Activated naive CD8-positive, alpha-beta T cell treated with anti-CD3 and anti-CD28 coated beads, Interleukin-2, amount 10 ng/mL, durations not matched to agents 7 days and 5 days (primary cell): Measurements from ENCODE around the gene SPATA6L. TPM values are rescaled to one million over a fixed set of nuclear protein-coding genes. Genes with fewer than 3 reads are reported as not detected.

Source experiments
- ATAC-seq: fragments of 150-1000 bp; cut with Tn5 transposase; one replicate; pipeline ENCODE4 v1.10.0; 2021; ENCODE audit warnings: low read depth, moderate library complexity
- POLR2A ChIA-PET: fragments of 350-600 bp; sonication (Branson Sonifier 250); formaldehyde crosslinking; loops from one replicate; lab custom pipeline; 2021; ENCODE audit warnings: antibody characterized with exemption; lab: Charles Lee
- DNase-seq: peaks from one replicate; pipeline ENCODE4 v3.0.0; 2021
- H3K27ac Mint-ChIP-seq: one replicate; pipeline ENCODE4 v1.8.0; 2022; ENCODE audit warnings: mild to moderate bottlenecking, mixed read lengths
- H3K27me3 Mint-ChIP-seq: one replicate; pipeline ENCODE4 v1.8.0; 2022; ENCODE audit warnings: mild to moderate bottlenecking, moderate library complexity, mixed read lengths
- H3K36me3 Mint-ChIP-seq: one replicate; pipeline ENCODE4 v1.8.0; 2021; ENCODE audit warnings: mild to moderate bottlenecking, mixed read lengths
- H3K4me1 Mint-ChIP-seq: one replicate; pipeline ENCODE4 v1.8.0; 2021; ENCODE audit warnings: mixed read lengths
- H3K4me3 Mint-ChIP-seq: one replicate; pipeline ENCODE4 v1.8.0; 2022; ENCODE audit warnings: mild to moderate bottlenecking, moderate library complexity, mixed read lengths
- H3K9me3 Mint-ChIP-seq: one replicate; pipeline ENCODE4 v1.8.0; 2021; ENCODE audit warnings: mixed read lengths
- total RNA-seq, 2 experiments: library from RNA; stranded (reverse); gene quantifications; one replicate each; pipeline ENCODE4 v1.2.3, GENCODE V29; 2021

The SPATA6L gene
- 1 to 10 TPM in 1 of 2 experiments, under 1 TPM in 1; 0.72 to 1.0 TPM for total RNA-seq

GRCh38 chr9:4666042-4666699 is at the start of gene SPATA6L:
SPATA6L (minus strand) TSS chr9:4666480; CDS start chr9:4666250, 230 bp downstream.
- POLR2A ChIA-PET: interaction anchor here (1.0 to 1.7 kb wide), 3 partner anchors 11 to 75 kb away, joined by 3 to 10 read pairs (median 5); partner anchors contain the start of genes AK3 and CDC37L1
- no peaks in the 10 kb centered on the region for H3K36me3 Mint-ChIP-seq
- H3K27ac Mint-ChIP-seq: peak within 1 kb of the TSS; percentile 5
- H3K27me3 Mint-ChIP-seq: no peaks in the 10 kb centered on the region
- ATAC-seq (peak; percentile 32), DNase-seq (peak; percentile 61)
- peak within 1 kb of the TSS; percentile 80 for H3K4me3 Mint-ChIP-seq
- peaks cover 56% of the 10 kb centered on the region for H3K4me1 Mint-ChIP-seq
- H3K9me3 Mint-ChIP-seq: no peaks in the 10 kb centered on the region

DNA sequence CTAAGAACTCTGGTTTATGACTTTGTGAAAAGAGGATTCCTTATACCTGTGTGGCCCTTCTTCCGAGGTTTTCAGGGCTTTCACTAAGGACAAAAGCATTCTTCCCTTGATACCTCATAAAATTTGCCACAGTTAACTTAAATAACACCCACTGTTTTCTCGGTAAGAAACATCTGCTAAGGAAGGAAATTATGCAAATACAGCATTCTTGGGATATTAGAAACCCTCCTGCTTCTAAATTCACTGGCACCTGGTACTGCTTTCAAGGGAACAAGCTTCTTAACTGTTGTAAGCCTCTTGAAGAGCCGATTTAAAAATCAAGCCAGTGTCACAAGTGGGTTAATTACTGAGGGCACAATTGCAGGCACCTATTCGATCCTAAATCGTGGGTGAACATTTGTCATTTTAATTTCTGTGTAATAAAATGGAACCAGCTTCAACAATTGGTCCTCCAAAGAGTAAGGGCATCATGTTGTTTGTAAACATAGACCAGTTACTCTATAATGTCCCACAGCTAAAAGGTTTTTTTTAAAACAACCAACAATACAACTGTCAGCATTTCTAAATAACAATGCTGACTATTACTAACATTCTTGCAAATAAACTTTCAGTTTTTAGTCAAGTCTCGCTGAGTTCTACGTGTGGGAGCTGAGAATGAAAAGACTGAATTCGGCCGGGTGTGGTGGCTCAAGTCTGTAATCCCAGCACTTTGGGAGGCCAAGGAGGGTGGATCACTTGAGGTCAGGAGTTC is 48.2 kb upstream of the SPATA6L start:
- Mint-ChIP-seq H3K9me3 (peaks cover 4% of the 10 kb centered on the region), H3K27me3 (no peaks in the 10 kb centered on the region), H3K4me1 (no peaks in the 10 kb centered on the region), H3K4me3 (no peak overlapping the region), H3K36me3 (peaks cover 36% of the 10 kb centered on the region), H3K27ac (no peak overlapping the region)
- no peak for DNase-seq
- POLR2A ChIA-PET: no interaction called here
- ATAC-seq: no peak

- Mint-ChIP-seq H3K4me1 (no peaks in the 10 kb centered on the region), H3K27me3 (no peaks in the 10 kb centered on the region), H3K9me3 (peaks cover 4% of the 10 kb centered on the region), H3K36me3 (peaks cover 38% of the 10 kb centered on the region), H3K4me3 (no peak overlapping the region), H3K27ac (peak overlapping the region; percentile 1)
- DNase-seq (no peak), ATAC-seq (no peak)
- POLR2A ChIA-PET: no interaction called here
Observed at GRCh38 chr9:4713849-4714248, 47.6 kb upstream of the SPATA6L start.

GRCh38 chr9:4709380-4709779 is 43.1 kb upstream of the SPATA6L start:
- POLR2A ChIA-PET: interaction anchor here (0.8 kb wide), 1 partner anchor 28 kb away, joined by 3 read pairs; no protein-coding TSS in a partner anchor

DNA sequence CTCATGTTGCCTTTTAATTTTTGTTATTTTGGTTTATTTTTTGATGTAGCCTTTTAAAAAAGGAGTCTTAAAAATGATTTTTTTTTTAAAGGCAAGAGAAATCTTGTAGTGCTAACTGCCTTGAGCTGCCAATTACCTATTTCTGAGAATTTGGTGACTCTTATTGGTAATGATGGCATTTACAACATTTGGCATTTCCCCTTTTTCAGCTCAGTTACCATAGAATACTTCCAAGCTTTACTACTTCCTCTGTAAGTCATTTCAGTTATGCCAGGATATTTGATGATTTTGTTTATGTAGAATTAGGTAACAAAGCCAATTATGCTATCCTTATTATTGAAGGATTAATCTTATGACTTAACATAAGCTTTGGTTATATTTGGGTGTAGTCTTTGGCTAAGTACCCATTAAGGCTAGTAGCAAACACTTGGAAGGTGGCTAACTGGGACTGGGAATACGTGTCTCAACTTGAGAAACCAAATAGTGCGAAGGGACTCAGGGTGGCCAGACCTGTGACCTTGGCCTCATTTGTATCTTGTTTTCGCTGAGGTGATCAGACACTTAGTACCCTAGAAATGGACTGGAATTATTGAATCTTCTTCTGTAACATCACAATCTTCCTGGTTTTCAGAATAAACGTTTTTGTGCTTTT is 40.8 kb upstream of the SPATA6L start:
- H3K27ac Mint-ChIP-seq: no peak overlapping the region
- no peak for DNase-seq
- no peaks in the 10 kb centered on the region for H3K9me3 Mint-ChIP-seq
- H3K27me3 Mint-ChIP-seq: no peaks in the 10 kb centered on the region
- POLR2A ChIA-PET: no interaction called here
- peaks cover 40% of the 10 kb centered on the region for H3K36me3 Mint-ChIP-seq
- ATAC-seq: no peak
- H3K4me1 Mint-ChIP-seq: peaks cover 5% of the 10 kb centered on the region
- H3K4me3 Mint-ChIP-seq: no peak overlapping the region

More at GRCh38 chr9:4709380-4709779, 43.1 kb upstream of the SPATA6L start:
- Mint-ChIP-seq H3K36me3 (peaks cover 36% of the 10 kb centered on the region), H3K4me3 (no peak overlapping the region), H3K27ac (no peak overlapping the region), H3K9me3 (peaks cover 4% of the 10 kb centered on the region), H3K27me3 (no peaks in the 10 kb centered on the region), H3K4me1 (peaks cover 5% of the 10 kb centered on the region)
- DNase-seq (no peak), ATAC-seq (no peak)

DNA sequence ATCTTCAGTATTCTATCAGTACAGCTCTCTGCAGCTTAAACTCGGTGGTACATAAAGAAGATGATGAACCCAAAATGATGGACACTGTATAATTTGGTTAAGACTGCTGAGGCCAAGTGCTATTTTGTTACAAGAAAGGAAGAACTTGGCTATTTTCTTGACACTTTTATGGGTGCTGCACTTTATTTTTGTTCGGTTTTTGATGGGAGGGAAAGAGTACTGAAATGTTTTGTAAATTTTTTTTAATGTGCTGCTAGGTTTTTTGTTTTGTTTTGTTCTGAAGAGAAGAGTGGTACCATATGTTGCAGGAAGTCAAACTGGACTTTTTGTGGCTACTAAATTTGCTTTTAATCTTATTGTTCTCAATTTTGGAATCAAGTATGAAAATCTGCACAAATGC is 39.7 kb upstream of the SPATA6L start:
- no peak overlapping the region for H3K27ac Mint-ChIP-seq
- peaks cover 46% of the 10 kb centered on the region for H3K36me3 Mint-ChIP-seq

DNA sequence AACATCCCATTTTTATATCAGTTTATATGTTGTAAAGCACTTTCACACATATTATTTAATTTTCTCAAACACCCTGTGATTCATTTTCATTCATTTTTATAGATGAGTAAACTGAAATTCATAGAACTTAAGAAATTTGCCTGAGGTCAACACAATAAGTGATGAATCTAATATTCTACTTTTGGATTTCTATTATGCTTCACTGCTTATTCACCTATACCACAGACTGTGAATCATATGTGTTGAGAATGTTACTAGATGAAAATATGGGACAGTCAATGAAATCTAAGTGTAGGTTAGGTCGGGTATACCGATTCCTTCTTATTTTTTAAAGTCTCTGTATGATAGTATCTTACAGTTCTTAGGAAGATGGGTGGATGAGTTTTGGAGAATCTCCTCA is 37.8 kb upstream of the SPATA6L start:
- Mint-ChIP-seq H3K4me3 (no peak overlapping the region), H3K4me1 (peaks cover 5% of the 10 kb centered on the region), H3K27me3 (no peaks in the 10 kb centered on the region), H3K27ac (no peak overlapping the region), H3K9me3 (no peaks in the 10 kb centered on the region), H3K36me3 (peaks cover 42% of the 10 kb centered on the region)
- POLR2A ChIA-PET: no interaction called here
- no peak for DNase-seq
- ATAC-seq: no peak

More for the DNA sequence above, 39.7 kb upstream of the SPATA6L start:
- H3K4me1 Mint-ChIP-seq: peaks cover 5% of the 10 kb centered on the region
- ATAC-seq (no peak), DNase-seq (no peak)
- no peak overlapping the region for H3K4me3 Mint-ChIP-seq
- no peaks in the 10 kb centered on the region for H3K9me3 Mint-ChIP-seq
- POLR2A ChIA-PET: no interaction called here
- no peaks in the 10 kb centered on the region for H3K27me3 Mint-ChIP-seq

DNA sequence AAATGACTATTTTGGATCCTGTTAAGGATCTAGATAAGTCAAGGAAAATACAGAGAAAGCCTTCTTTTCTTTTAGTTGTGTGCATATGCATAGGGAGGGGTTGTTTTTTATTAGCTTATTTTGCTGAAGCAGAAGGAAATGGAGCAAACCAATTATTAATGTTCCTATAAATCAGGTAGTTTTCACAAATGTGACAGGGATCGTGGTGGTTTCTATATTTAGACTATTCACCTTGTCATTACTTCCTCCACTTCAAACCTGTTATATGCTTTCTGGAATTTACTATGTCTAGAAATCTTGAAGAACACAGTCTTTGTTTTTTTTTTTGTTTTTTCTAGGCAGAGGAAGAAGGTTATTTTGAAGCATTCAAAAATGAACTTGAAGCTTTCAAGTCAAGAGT is 35.2 kb upstream of the SPATA6L start:
- H3K9me3 Mint-ChIP-seq: no peaks in the 10 kb centered on the region
- no peak overlapping the region for H3K27ac Mint-ChIP-seq
- no peaks in the 10 kb centered on the region for H3K27me3 Mint-ChIP-seq
- POLR2A ChIA-PET: interaction anchor here (0.7 kb wide), 1 partner anchor 186 kb away, joined by 3 read pairs; no protein-coding TSS in a partner anchor
- no peak overlapping the region for H3K4me3 Mint-ChIP-seq
- ATAC-seq: no peak
- peaks cover 37% of the 10 kb centered on the region for H3K36me3 Mint-ChIP-seq
- DNase-seq: no peak
- no peaks in the 10 kb centered on the region for H3K4me1 Mint-ChIP-seq

- Mint-ChIP-seq H3K4me3 (no peak overlapping the region), H3K36me3 (peaks cover 34% of the 10 kb centered on the region), H3K27me3 (no peaks in the 10 kb centered on the region), H3K9me3 (no peaks in the 10 kb centered on the region), H3K4me1 (no peaks in the 10 kb centered on the region), H3K27ac (no peak overlapping the region)
- DNase-seq: no peak
- no peak for ATAC-seq
- POLR2A ChIA-PET: no interaction called here
Observed at GRCh38 chr9:4700932-4701331, 34.7 kb upstream of the SPATA6L start.

DNA sequence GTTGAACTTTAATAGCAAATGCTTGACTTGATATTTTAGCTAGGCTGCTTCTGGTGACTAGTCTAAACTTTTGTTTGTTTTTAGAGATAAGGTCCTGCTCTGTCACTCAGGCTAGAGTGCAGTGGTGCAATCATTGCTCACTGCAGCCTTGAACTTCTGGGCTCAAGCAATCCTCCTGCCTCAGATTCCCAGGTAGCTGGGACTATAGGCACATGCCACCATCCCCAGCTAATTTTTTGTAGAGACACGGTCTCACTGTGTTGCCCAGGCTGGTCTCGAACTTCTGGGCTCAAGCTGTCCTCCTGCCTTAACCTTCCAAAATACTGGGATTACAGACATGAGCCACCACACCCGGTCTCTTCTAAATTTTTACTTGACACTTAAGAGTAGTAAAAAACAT is 33.8 kb upstream of the SPATA6L start:
- H3K27me3 Mint-ChIP-seq: no peaks in the 10 kb centered on the region
- H3K9me3 Mint-ChIP-seq: no peaks in the 10 kb centered on the region
- H3K4me3 Mint-ChIP-seq: no peak overlapping the region
- ATAC-seq (no peak), DNase-seq (no peak)
- POLR2A ChIA-PET: no interaction called here
- no peak overlapping the region for H3K27ac Mint-ChIP-seq
- peaks cover 33% of the 10 kb centered on the region for H3K36me3 Mint-ChIP-seq
- no peaks in the 10 kb centered on the region for H3K4me1 Mint-ChIP-seq

- no peak for ATAC-seq
- no peaks in the 10 kb centered on the region for H3K27me3 Mint-ChIP-seq
- H3K9me3 Mint-ChIP-seq: no peaks in the 10 kb centered on the region
- DNase-seq: no peak
- H3K4me1 Mint-ChIP-seq: peaks cover 8% of the 10 kb centered on the region
- H3K27ac Mint-ChIP-seq: no peak overlapping the region
- H3K4me3 Mint-ChIP-seq: no peak overlapping the region
- peaks cover 17% of the 10 kb centered on the region for H3K36me3 Mint-ChIP-seq
- POLR2A ChIA-PET: interaction anchor here (0.9 kb wide), 1 partner anchor 48 kb away, joined by 3 read pairs; no protein-coding TSS in a partner anchor
Observed at GRCh38 chr9:4691795-4692194, 25.5 kb upstream of the SPATA6L start.

DNA sequence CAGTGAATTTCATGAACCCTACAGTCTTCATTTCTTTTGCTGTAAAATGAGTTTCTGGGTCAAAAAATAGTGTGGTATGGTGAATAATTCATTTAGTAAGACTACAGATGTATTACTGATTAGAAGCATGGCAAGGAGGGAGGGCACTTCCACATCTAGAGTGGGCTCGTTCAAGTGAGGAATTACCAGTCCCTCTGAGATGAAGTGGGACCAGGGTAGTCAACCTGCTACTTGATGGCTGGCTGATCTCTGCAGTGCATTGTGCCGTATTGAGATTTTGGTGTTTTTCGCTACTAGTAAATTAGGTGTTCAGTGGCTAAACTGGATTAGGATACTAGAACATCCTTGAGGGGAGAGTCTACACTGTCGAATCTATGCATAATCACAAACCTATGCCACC is 23.9 kb upstream of the SPATA6L start:
- H3K36me3 Mint-ChIP-seq: peaks cover 20% of the 10 kb centered on the region
- ATAC-seq: no peak
- H3K27me3 Mint-ChIP-seq: no peaks in the 10 kb centered on the region
- POLR2A ChIA-PET: no interaction called here
- no peak overlapping the region for H3K27ac Mint-ChIP-seq
- no peak overlapping the region for H3K4me3 Mint-ChIP-seq
- no peak for DNase-seq
- H3K4me1 Mint-ChIP-seq: peaks cover 13% of the 10 kb centered on the region
- H3K9me3 Mint-ChIP-seq: no peaks in the 10 kb centered on the region

DNA sequence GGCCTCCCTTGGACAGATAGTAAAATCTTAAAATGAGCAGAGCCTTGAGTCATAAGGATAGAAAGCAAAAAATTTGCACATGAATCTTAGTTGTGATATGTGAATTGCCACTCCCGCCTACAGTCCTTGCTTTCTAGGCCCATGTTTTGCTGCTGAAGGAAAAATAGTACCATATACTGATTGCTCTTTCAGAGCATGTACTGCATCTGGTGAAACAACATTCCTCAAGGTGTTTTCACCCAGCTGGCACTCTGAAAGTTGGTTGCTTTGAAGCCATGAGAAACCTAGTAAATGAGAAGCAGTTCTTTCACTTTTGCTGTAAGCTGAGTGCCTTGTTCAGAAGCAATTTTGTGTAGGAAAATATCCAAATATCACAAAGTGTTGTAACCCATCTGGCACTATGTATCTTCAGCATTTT is 23.4 kb upstream of the SPATA6L start:
- Mint-ChIP-seq H3K36me3 (peaks cover 25% of the 10 kb centered on the region), H3K4me1 (peaks cover 15% of the 10 kb centered on the region), H3K9me3 (no peaks in the 10 kb centered on the region), H3K4me3 (no peak overlapping the region), H3K27me3 (no peaks in the 10 kb centered on the region), H3K27ac (no peak overlapping the region)
- ATAC-seq (no peak), DNase-seq (no peak)
- POLR2A ChIA-PET: no interaction called here
